ENCODE measurements around the gene TNFRSF12A.
A peak's percentile ranks its signal among the peaks of the same experiment; 100 is the strongest.
"Not testable (repeated sequence)": the region's sequence is repeated elsewhere in the genome, so short reads cannot be mapped to it uniquely, and the experiment has no call there.

The TNFRSF12A gene

GRCh38 chr16:3049921-3050481, 29.8 kb downstream of the TNFRSF12A start:
- DNase-seq (ENCODE audit: low spot score), result no peak

GRCh38 chr16:3050487-3050886, 30.3 kb downstream of the TNFRSF12A start:
- no peak for DNase-seq (ENCODE audit: low spot score)

DNA sequence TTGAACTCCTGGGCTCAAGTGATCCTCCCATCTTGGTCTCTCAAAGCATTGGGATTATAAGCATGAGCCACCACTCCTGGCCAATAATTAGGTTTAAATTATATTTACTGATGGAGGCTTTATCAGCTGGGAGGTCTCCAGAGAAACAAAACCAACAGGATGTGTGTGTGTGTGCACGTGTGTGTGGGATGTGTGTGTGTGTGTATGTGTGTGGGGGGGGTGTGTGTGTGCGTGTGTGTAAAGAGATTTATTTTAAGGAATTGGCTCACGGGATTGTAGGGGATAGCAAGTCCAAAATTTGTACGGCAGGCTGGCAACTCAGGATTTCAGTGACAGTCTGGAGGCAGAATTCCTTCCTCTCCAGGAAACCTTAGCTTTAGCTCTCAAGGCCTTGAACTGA, 30.8 kb downstream of the TNFRSF12A start:
- DNase-seq (ENCODE audit: low spot score), result no peak

GRCh38 chr16:3051494-3051893, 31.3 kb downstream of the TNFRSF12A start:
- DNase-seq (ENCODE audit: low spot score), result no peak

GRCh38 chr16:3052571-3053329, 32.6 kb downstream of the TNFRSF12A start:
- not testable (repeated sequence) for DNase-seq (ENCODE audit: low spot score)

GRCh38 chr16:3053330-3053710, 33.2 kb downstream of the TNFRSF12A start:
- not testable (repeated sequence) for DNase-seq (ENCODE audit: low spot score)

GRCh38 chr16:3054965-3055733, 35.0 kb downstream of the TNFRSF12A start:
- DNase-seq (ENCODE audit: low spot score), result no peak

DNA sequence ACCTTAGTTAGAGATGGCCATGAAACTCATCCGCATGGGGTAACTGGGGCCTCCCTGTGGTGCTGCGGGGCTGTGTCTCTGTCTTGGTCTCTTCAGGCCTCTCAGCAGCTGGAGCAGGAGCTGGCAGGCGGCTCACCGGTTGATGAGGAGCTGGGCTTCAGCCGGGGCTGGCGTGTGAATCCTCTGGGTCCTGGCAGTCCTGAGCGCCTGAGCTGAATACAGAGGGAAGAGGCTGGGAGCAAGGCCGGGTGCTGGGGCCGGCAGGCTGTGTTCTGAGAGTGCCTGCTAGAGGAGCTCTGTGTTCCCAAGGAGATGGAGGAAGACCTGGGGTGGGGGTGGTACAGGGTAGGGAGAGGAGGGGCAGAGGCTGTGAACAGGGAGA, 35.6 kb downstream of the TNFRSF12A start:
- DNase-seq (ENCODE audit: low spot score), result not testable (repeated sequence)

DNA sequence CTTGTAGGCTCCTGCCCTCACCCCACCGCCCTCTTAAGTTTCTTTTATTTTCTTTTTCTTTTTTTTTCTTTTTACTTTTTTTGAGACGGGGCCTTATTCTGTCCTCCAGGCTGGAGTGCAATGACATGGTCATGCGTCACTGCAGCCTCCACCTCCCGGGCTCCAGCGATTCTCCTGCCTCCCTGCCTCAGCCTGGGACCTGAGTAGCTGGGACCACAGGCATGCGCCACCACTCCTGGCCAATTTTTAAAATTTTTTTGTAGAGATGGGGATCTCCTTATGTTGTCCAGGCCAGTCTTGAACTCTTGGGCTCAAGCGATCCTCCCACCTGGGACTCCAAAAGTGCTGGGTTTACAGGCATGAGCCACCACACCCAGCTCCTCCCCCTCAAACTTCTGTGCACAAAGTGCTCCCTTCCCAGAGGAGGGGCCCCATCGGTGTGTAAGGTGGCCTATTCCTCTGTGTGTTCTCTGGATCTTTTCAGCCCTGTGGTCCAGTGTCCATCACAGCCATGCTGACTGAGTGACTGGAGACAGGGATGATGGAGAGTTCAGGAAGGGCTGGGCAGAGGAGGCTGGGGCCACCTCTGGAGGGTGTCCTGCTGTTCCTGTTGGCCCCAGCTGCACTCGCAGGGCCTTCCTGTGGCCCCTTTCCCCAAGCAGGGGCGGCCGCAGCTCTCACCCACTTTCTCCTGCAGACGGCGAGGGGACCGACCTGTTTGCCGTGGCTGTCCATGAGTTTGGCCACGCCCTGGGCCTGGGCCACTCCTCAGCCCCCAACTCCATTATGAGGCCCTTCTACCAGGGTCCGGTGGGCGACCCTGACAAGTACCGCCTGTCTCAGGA, 36.4 kb downstream of the TNFRSF12A start:
- DNase-seq (ENCODE audit: low spot score), result no peak

GRCh38 chr16:3057181-3058138, 37.3 kb downstream of the TNFRSF12A start:
- no peak for DNase-seq (ENCODE audit: low spot score)

GRCh38 chr16:3058139-3059030, 38.2 kb downstream of the TNFRSF12A start:
- DNase-seq (ENCODE audit: low spot score), result no peak

- DNase-seq (ENCODE audit: low spot score), result peak; percentile 77
These were observed 39.0 kb downstream of the TNFRSF12A start for GRCh38 chr16:3059041-3059722.

DNA sequence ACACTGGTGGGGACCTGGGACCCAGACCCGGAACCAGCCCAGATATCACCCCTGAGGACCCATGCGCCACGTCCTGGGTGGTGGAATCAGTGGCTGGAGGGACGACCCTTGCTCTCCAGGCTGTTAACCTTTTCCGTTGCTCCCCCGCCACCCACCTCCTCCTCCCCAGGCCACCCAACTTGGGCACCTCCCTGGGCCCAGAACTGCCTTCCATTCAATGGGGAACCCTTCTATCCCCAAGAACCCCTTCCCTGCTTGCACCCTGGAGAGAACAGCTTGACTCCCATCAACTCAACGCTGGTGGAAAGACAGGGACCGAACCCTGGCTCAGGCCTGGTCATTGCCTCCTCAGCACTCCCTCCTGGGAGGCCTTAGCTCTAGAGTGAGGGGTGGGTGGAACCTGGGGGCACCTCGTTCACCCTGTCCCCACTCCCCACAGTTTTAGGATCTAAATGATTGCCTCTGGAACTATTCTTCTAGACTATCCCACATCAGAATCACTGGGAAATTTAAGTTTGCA, 39.6 kb downstream of the TNFRSF12A start:
- no peak for DNase-seq (ENCODE audit: low spot score)

DNA sequence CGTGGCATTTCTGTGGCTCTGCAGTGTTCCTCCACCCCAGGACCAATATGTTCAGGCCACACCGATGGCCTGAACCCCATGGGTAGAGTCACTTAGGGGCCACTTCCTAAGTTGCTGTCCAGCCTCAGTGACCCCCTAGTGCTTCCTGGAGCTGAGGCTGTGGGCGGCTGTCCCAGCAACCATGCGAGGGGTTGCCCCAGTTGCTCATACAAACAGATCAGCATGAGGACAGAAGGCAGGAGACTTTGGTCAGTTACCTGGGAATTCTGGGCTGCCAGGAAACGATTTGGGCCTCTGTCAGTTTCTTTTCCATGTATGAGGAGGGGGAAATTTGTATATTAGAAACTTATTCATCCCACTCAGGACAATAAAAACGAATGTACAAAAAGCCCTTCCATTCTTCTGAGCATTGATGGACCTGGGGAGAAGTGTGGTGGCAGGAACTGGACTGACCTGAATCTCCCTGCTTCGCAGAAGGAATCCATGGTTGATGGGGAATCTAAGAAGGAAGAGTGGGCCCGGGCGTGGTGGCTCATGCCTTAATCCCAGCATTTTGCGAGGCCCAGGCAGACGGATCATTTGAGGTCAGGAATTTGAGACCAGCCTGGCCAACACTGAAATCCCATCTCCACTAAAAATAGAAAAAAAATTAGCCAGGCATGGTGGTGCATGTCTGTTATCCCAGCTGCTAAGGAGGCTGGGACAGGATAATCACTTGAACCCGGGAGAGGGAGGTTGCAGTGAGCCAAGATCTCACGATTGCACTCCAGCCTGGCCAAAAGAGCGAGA, 40.4 kb downstream of the TNFRSF12A start:
- DNase-seq (ENCODE audit: low spot score), result no peak

DNA sequence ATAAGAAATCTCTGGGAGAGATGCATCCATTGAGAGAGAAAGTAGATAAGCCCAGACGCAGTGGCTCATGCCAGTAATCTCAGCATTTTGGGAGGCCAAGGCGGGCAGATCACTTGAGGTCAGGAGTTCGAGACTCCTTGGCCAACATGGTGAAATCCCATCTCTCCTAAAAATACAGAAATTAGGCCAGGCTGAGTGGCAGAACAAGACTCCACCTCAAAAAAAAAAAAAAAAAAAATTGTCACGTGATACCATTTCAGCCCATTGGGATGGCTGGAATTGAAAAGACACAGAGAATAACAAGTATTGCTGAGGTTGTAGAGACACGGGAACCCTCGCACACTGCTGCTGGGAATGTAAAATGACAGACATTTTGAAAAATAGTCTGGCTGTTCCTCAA, 42.4 kb downstream of the TNFRSF12A start:
- no peak for DNase-seq (ENCODE audit: low spot score)

DNA sequence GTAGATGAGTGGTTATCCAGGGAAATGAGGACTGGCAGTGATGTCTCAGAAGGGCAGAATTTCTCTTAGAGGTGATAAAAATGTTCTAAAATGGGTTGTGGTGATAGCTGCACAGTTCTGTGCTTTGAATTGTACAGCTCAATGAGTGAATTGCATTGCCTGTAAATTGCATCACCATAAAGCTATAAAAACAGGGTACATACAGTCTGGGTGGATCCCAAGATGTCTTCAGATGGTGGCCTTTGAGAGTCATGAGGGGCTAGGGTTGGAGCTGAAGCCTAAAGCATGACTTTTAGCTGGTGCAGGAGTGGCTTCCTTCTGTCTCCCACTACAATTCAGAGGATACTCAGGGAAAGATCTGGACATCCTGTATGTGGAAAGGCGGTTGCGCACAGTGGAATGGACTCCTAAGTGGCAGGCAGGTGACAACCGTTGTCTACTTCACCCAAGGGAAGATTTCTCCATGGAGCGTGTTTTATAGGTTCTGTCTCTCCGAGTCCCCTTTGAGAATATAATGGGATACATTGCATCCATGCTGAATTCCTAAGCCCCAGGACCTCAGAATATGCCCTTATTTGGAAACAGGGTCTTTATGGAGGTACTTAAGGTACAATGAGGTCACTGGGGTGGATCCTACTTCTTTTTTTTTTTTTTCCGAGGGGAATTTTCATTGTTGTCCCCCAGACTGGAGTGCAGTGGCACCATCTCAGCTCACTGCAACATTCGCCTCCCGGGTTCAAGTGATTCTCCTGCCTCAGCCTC, 43.6 kb downstream of the TNFRSF12A start:
- no peak for DNase-seq (ENCODE audit: low spot score)

DNA sequence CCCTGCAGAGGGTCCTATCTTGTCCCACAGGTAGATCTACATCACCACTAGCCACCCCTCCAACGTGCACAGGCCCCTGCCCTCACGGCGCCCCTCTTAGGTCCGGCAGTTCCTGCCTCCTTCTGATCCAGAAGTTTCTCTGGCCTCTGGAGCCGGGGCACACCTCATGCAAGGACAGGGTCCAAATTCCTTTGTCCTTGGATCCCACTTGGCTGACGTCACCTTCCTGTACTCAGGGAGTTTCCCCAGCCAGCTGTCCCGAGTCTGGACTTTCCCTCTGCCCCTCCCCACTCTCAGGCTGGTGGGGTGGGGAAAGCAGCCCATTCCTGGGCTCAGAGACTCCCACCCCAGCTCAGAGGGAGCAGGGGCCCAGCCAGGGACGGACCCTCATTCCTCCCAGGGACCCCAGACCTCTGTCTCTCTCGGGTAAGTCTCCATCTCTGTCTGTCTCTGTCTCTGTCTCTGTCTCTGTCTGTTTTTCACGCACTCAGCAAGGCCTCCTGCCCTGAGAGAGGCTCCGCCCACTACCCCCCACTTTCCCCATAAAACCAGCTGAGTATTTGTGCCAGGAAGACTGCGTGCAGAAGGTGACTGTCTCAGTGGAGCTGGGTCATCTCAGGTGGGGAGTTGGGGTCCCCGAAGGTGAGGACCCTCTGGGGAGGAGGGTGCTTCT, 45.0 kb downstream of the TNFRSF12A start, which contains the start of gene IL32:
IL32 (plus strand) TSS at position 572 of the 673 bp plus-strand sequence. CDS start 172 bp downstream, outside the sequence.
- no peak for DNase-seq (ENCODE audit: low spot score)

All from hematopoietic multipotent progenitor cell treated with erythropoietin and hydrocortisone succinate and interleukin-3 and kit ligand, for 15 days (in vitro differentiated cells).